NCI-H82 treated with DMSO at 0.1 percent for 48 hours (cell line): ENCODE data around the gene PCID2.
"Not testable (repeated sequence)": the region's sequence is repeated elsewhere in the genome, so short reads cannot be mapped to it uniquely, and the experiment has no call there.

Experiments used
- DNase-seq: peaks from one replicate; lab custom pipeline; 2025; ENCODE audit not compliant: unreplicated experiment; lab: John Stamatoyannopoulos, UW

Gene PCID2

DNA sequence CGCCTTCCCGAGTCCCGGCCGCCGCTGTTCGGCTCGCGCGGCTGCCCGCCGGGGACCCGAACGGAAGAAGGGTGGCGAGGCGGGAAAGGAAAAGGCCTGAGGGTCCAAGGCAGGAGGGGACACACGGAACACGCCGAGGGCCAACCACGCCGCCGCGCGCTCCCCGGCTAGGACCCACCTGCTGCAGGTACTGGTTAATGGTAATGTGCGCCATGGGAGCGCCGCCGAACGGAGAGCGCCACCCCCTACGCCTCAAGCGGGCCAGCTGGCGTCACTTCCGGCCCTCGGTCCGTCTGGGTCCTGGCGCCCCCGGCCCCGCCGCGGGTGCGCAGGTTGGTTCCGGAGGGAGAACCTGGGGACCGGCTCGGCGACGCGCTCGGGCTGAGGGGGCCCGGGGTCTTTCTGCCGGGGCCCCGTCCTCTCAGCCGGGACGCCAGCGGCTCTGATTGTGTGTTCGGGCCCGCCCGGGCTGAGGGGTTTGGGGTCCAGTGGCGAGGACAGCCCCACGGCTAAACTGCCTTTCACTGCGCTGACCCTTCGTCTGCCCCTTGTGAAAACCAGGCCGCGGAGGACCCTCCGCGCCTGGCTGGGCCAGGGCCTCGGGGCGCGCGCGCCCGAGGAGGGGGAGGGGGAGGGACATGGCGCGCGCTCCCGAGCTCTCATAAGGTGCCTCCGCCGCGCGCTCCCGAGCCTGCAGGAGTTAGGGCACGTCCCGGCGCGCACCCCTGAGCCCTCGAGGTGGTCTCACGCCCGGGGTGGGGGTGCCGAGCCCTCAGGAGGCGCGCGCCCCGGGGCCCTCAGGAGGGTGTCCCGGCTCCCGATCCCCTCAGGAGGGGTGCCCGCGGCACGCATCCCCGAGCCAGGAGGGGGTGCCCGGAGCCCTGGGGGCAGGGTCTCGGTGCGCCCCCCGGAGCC lies at the start of gene PCID2:
Gene PCID2, minus strand, starts transcription at position 249 of the 915 bp plus-strand sequence. Its CDS starts 35 bp downstream, at position 214.
- DNase-seq: peak; percentile 63

DNA sequence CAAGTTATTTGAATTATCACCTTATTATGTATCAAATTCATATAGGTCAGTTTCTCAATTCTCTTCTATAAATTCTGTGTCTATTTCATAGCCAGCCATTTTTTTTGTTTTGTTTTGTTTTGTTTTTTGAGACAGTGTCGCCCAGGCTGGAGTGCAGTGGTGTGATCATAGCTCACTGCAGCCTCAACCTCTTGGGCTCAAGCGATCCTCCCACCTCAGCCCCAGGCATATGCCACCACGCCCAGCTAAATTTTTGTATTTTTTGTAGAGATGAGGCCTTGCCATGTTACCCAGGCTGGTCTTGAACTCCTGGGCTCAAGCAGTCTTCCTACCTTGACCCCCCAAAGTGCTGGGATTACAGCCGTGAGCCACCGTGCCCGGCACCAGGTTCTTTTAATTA lies 49.4 kb upstream of the PCID2 start:
- not testable (repeated sequence) for DNase-seq

DNA sequence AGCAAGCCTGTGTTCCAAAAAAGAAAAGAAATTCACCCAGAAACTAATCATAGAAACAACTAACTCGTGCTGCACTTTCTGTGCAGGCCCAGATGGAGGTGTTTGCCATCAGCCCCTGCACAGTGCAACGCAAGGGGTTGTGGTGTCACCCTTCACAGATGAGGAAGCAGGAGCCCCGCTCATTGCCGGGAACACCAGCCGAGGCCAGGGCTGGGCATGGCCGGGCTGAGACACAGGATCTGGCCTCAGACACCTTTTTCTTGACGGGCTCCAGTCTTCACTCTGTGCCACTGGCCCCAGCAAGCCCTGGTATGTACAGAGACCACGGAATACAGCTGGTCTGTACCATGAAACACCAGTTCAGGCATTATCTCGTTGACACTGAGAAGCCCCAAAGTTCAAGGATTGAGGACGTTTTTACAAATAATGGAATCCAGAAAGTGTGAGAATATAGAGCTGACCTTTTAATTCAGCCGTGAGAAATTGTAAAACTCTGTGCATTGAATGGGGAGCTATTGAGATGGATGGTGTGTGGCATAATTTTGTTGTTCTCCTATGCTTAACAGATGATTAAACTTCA lies 44.1 kb upstream of the PCID2 start:
- DNase-seq: no peak

DNA sequence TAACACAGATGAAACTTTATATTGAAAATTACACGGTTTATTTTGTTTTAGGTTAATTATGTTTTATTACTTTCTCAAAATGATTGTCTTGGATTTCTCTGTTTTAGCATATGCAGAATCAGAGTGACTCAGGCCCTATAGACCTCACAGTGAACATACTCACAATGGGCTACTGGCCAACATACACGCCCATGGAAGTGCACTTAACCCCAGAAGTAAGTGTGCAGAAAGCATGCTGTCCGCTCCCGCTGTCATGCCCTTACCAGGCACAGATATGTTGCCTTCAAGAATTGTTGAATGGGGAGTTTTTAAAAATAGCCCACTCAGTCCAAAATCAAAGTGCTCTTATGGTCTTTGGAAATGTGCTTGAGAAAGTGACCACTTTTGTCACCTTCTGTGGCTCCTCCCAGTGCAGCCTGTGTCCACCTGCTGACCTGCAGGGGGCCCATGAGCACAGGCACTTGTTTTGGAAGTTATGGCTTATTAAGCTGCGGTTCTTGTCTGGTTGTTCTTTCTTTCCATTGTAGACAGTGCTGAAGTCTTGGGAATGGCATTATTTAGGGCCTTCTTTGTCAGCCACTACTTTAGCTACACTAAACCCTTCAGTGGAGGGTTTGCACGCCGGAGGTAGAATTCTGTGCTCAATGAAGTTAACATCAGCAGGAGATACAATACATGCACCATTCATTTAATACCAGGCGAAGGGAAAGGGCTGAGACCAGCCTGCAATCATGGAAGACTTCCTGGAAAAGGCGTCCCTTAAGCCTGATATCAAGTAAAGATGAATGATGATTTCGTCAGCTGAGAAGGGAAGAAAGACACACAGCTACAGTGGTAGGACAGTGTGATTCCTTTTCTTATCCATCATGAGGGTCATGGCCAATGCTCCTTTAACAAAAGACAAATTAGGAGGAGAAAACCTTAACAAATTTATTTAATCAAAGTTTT lies 37.7 kb upstream of the PCID2 start:
- DNase-seq: no peak

DNA sequence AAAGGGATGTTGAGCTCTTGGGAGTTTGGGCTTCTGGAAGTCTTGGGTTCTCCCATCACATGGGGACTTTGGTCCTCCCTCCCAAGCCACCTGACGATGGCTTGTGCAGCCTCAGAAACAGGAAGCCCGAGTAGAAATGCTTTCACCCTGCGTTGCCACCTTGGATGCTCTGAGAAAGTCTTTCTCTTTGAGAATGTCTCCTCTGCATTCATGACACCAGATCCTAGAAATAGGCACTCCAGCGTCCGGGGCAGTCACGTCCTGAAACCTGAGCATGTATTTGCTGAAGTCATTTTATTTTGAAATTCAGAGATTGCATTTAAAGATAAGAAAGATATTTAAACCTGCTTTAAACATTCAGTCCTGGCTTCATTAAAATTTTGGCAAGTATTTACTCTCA lies 35.4 kb upstream of the PCID2 start:
- DNase-seq: no peak

DNA sequence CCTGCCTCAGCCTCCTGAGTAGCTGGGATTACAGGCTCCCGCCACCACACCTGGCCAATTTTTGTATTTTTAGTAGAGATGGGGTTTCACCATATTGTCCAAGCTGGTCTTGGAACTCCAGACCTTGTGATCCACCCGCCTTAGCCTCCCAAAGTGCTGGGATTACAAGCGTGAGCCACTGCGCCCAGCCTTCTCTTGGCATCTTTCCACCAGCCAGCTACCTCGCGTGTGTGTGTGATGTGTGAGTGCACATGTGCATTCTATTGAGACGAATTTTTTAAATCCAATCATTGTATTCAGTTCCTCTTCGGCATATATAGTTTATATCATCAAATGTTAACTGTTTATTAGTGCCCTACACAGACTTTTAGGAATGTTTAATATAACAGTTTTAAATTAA lies 33.2 kb upstream of the PCID2 start:
- not testable (repeated sequence) for DNase-seq

DNA sequence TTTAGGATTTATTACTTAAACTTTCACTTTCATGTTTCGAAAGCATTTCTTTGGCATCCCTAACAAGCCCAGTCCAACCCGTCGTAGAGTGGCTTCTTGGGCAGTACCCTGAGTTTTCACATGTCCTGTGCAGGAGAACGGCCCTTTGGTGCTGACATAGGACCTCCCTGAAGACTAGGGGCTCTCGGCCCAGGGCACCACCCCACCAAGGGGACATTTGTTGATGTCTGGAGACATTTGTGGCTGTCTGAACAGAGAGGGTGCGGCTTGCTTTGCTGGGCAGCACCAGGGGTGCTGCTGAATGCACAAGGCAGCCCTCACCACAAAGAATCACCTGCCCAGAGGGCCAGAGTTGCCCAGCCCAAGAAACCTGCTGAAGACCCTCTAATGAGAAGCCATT lies 31.5 kb upstream of the PCID2 start:
- DNase-seq: no peak

DNA sequence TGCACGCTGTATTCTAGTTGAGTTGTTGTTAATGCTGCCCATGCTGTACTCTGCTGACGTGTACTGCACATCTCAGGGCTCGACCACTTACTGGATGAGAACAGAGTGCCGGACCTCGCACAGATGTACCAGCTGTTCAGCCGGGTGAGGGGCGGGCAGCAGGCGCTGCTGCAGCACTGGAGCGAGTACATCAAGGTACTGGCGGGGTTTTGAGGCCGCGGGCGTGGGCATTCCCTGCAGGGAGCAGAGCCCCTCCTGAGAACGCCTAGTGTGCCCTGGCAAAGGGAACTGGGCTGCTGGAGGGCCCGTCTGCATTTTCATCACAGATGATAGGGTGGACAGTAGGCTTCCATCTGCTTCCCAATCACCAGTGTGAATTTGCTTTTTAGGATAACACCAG lies 30.9 kb upstream of the PCID2 start:
- no peak for DNase-seq

DNA sequence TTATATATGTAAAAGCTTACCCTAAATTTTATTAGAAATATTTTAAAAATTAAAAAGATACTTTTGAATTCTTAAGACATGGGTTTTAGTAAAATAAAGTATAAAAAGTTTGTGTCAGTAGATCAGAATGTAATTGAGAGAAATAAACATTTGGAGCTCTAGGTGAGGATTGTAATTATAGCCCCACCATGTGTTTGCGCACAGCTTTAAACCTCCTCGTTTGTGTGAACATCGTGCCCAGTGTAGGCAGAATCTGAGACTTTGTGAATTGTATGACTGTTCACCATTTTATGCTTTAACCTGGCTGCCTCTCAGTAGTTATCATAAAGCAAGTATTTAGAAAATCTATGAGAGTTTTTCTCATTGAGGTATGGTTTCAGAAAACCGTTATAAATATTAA lies 30.1 kb upstream of the PCID2 start:
- DNase-seq: no peak

DNA sequence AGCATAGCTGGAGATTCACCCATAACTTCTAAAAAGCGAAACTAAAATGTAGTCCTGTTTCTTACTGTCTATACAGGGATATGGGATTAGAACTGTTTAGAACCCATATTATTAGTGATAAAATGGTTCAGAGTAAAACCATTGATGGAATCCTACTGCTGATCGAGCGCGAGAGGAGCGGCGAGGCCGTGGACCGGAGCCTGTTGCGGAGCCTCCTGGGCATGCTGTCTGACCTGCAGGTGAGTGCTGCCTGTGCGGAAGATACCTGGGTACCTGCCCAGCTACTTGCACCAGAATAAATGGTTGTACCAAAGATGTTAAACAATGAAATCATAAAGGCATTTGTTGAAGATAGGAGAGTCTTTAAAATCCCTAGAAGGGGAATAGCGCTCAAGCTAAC lies 24.6 kb upstream of the PCID2 start:
- DNase-seq: no peak

DNA sequence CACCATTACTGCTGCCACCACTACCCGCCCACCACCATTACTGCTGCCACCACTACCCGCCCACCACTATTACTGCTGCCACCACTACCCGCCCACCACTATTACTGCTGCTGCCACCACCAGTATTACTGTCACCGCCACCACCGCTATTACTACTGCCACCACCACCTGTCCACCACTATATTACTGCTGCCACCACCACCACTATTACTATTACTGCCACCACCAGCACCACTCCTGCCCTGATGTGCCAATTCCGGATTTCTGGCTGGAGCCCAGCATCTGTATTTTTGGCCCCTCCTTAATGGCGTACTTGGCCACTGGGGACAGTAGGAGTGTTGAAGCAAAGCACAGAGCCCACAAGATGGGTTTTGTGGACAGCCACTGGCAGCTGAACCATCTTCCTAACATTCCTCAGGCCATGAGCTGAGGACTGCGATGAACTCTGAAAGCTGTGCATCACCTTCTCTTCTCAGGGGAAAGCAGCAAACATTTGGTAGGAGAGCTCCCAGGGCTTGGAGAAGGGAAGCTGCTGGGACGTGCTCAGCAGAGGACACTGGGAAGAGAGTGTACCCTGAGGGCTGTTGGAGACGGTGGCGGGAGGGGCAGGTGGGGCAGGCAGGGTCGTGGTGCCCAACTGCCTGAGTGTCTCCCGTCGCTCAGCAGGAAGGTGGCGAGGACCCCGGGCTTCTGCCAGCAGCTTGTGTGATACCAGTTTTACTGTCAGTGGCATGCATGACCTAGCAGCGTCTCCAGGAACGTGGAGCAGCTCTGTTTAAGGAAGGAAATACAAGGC lies 23.9 kb upstream of the PCID2 start:
- no peak for DNase-seq

DNA sequence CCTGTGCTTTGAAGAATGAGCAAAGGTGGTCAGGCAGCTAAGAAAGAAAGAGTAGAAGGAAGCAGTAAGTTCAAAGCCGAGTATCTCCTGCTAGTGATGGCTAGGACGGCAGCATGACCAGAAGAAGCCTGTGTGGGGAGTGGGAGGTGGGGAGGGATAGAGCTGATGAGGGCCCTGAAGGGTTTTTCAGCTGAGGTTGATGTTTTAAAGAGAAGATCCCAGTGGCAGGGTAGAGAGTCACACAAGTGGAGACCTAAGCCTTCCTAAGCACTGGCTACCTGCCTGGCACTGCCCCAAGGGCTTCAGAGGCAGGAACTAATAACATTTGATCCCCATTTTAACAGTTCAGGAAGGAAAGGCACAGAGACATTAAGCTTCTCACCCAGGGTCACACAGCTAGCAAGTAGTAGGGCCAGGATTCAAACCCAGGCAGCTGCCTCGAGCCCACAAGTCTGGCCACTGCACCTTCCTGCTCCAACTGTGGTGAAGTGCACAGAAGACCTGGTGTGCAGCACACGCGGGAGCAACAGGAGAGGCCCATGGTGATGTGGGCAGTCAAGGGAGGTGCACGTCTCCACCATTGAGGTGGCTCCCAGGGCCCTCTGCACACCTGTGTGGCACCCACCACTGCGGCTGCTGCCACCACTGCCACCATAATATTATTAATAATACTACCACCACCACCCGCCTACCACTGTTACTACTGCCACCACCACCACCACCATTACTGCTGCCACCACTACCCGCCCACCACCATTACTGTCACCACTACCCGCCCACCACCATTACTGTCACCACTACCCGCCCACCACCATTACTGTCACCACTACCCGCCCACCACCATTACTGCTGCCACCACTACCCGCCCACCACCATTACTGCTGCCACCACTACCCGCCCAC lies 23.1 kb upstream of the PCID2 start:
- no peak for DNase-seq

DNA sequence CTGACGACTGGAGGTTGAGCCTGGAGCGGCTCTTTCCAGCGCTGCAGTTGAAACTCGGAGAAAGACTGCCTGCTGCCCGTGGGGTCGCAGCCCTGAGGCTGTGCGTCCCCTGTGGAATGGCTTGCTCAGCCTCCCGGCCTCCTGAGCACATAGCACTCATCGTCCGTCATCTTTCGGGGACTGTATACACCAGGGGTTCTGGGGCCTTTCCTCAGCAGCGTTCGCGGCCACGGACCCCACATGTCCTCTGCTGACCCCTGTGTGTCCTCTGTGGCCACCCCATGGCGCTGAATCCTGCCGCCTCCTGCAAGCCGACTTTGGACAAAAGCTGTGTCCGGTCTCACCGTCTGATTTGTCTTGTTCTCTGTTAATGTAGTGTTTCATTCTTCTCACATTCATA lies 21.3 kb upstream of the PCID2 start:
- no peak for DNase-seq

DNA sequence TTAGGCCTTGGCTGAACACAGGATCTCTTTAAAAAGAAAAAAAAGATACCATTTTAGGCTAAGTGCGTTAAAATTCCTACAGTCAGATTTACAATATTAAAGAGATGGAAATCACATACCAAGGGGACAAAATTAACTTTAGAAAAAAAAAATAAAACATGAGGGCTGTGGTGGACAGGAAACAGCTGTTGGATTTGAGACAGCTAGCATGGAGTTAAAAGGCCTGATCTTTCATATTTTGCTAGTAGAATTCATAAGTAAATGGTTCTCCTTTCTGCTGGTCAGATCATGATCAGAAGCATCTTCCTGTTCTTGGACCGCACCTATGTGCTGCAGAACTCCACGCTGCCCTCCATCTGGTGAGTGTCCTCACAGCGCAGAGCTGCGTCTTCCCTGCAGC lies 20.7 kb upstream of the PCID2 start:
- no peak for DNase-seq

DNA sequence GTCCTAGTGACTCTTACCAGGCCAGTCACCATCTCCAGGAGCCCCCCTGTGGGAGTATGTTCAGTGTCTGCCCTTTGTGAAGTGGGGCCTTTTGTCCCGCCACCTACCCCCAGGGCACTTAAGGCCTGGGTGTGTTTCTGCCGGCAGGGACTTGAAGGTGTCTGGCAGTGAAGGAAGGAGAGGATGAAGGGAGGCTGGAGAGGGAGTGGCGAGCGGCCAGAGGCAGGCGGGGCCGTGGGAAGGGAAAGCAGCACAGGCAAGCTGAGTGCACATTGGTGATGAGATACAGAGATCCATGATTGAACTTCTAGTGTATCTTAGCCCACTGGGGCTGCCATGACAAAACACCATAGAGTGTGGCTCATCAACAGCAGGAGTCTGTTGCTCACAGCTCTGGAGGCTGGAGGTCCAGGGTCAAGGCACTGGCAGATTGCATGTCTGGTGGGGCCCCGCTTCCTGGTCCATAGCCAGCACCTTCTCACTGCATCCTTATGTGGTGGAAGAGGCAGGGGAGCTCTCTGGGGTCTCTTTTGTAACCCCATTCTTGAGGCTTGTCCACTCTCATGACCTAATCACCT lies 18.5 kb upstream of the PCID2 start:
- no peak for DNase-seq

DNA sequence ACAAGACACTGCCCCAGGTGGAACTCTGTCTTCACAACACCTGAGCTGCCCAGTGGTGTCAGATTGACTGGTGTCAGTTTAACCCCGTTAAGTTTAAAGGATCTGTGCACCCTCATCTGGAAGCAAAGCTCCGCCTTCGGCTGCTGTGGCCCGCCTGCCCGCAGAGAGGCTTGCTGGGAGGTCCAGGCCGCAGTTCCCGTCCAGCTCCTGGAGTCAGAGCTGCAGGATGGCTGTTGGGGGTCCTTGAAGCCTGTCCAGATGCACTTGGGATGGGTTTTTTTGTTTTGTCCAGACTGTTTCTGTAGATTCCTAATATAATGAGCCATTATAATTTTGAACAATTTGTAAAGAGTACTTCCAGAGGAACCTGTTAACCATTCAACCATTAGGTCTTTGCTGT lies 17.0 kb upstream of the PCID2 start:
- DNase-seq: no peak

DNA sequence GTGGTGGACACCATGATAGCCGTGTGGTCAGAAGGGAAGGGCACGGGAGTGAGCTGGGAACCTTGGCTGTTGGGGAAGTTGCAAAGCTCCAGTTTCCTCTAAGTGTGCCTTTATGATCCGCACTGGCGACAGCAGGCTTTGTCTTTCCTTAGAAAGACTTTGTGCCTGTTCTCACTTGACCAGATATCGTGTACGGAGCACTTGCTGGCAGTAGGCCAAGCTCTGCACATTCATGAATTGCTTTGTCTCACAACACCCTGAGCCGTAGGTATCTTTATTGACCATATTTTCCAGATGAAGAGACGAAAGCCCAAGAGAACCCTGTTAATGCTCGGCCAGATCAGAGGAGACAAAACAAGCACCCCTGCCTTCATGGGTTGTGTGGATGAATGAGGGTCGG lies 16.0 kb upstream of the PCID2 start:
- DNase-seq: no peak

DNA sequence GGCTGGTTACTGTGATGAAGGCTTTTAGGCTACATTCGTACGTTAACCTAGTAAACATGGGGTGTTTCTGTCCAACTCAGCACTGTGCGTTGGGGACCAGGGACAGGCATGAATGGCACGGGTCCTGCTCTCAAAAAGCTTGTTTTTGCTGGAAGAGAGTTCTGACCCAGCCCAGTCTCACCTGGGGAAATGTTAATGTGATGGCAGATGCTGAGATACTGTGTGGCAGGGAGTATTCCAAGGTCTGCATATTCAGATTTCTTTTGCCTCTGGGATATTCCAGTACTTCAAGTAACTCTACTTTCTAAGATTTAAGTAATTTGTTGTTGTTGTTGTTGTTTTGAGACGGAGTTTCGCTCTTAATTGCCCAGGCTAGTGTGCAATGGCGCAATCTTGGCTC lies 14.6 kb upstream of the PCID2 start:
- DNase-seq: no peak

DNA sequence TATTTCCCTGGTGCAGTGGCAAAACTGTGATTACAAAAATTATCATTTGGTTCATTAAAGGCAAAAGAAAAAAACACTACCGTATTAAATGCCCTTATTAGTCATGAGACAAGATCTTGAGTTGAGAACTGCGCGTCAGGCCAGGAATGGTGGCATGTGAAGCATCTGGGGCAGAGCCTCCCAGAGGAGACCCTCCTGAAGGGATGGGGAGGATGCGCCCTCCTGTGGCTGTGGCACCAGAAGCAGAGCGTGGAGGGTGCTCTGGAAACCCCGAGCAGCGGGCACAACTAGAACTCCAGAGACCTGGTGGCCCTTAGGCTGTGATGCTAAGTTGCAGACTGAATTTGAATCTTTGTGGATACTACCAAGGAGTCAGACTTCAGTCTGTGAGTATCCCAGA lies 12.4 kb upstream of the PCID2 start:
- no peak for DNase-seq
